ENCODE results near the gene SYNDIG1. TPM values are rescaled to one million over a fixed set of nuclear protein-coding genes. Genes with fewer than 3 reads are reported as not detected.

The SYNDIG1 gene
- total and polyA plus RNA-seq, 9 of the 15 experiments (the other 6 are each of a cell fraction or from before 2014, with no cell fraction given) = not detected

GRCh38 chr20:24627291-24627690 is 157.9 kb downstream of the SYNDIG1 start:
- no TSS peak for BruUV-seq (replicated peaks)
- 11% methylated on average over 5 of the region's 6 CpGs for WGBS (ENCODE audit: insufficient coverage, low coverage, missing lambda C conversion rate)
- Histone ChIP-seq H4K20me1 (replicated peaks; ENCODE audit: control insufficient read depth, insufficient read depth, low read length) (no peaks in the 10 kb centered on the region), H3K36me3 (ENCODE audit: control insufficient read depth, insufficient read depth, low read length) (no peaks in the 10 kb centered on the region), H3K4me3 (no peak overlapping the region), H2AFZ (ENCODE audit: low read depth, low read length) (no peak overlapping the region), H3K9me3 (replicated peaks; ENCODE audit: control insufficient read depth, insufficient read depth, low read depth, low read length) (no peaks in the 10 kb centered on the region), H3K9me1 (ENCODE audit: control insufficient read depth, insufficient read depth, low read length) (no peaks in the 10 kb centered on the region), H3K4me1 (replicated peaks in 1 of 2; ENCODE audit: control insufficient read depth in 2 of 2, insufficient read depth in 2 of 2, low read length in 2 of 2) (no peaks in the 10 kb centered on the region), H3K79me2 (ENCODE audit: control insufficient read depth, insufficient read depth, low read length) (no peaks in the 10 kb centered on the region), H3K27ac (ENCODE audit: extremely low read depth, low read depth, low read length) (no peak overlapping the region), H3K4me2 (ENCODE audit: insufficient read depth, low read length) (no peak overlapping the region), H3K27me3 (ENCODE audit: control insufficient read depth in 2 of 2, insufficient read depth in 2 of 2, low read length in 2 of 2) (peaks cover 0 to 8% of the 10 kb centered on the region in 2 experiments; a peak in 1 of 5 replicates), H3K9ac (ENCODE audit: insufficient read depth in 1 of 2, low read depth in 2 of 2, low read length in 2 of 2) (no peak overlapping the region)
- FAIRE-seq (no peak), ATAC-seq (no peak), DNase-seq (ENCODE audit: extremely low read depth in 1 of 4, low spot score in 3 of 4) (no peak)
- POLR2A ChIA-PET = no interaction called here
- intact Hi-C loops (cut with micrococcal nuclease) (no loop called here), in situ Hi-C loops (cut with MboI) (no loop called here)
- TF ChIP-seq, protein P1, sequence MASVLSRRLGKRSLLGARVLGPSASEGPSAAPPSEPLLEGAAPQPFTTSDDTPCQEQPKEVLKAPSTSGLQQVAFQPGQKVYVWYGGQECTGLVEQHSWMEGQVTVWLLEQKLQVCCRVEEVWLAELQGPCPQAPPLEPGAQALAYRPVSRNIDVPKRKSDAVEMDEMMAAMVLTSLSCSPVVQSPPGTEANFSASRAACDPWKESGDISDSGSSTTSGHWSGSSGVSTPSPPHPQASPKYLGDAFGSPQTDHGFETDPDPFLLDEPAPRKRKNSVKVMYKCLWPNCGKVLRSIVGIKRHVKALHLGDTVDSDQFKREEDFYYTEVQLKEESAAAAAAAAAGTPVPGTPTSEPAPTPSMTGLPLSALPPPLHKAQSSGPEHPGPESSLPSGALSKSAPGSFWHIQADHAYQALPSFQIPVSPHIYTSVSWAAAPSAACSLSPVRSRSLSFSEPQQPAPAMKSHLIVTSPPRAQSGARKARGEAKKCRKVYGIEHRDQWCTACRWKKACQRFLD (CRISPR knock-in tag; IDR thresholded peaks at IDR 0.05) = no peak
- no peak for TF ChIP-seq RCOR1 (IDR thresholded peaks at IDR 0.05; ENCODE audit: borderline replicate concordance in 1 of 2, low read depth in 2 of 2, low read length in 2 of 2)
- TF ChIP-seq MLX (CRISPR knock-in tag; conservative IDR thresholded peaks at IDR 0.05) = no peak
- TF ChIP-seq DACH1 (IDR thresholded peaks at IDR 0.05; ENCODE audit: partially characterized antibody) = no peak
- no peak for TF ChIP-seq DNMT1 (IDR thresholded peaks at IDR 0.05)
- no peak for TF ChIP-seq HEY1 (CRISPR knock-in tag; IDR thresholded peaks at IDR 0.05; ENCODE audit: borderline replicate concordance)
- CTCF ChIA-PET (ENCODE audit: low intra/inter-chr PET ratio) = no interaction called here
